Measurements from ENCODE around the gene TPD52L1.

DNA sequence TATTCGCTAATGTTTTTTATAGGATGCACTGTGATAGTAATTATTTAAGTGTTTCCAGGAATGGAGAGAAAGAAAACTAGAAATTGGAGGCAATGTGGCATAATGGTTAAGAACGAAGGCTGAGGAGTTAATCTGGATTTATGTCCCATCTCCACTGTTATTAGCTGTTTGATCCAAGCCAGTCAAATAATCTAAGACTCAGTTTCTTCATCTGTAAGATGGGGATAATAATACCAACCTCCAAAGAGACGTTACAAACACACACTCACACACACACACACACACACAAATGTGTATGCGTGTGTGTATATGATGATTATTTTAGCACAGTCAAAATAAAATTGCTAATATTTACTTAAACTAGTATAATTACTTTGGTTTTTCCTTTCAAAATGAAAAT, 36.9 kb upstream of the TPD52L1 start:
- no peak for TF ChIP-seq EZH2 (IDR thresholded peaks at IDR 0.05; ENCODE audit: insufficient read depth, poor library complexity, severe bottlenecking)
- no peak for TF ChIP-seq EZH2phosphoT487 (IDR thresholded peaks at IDR 0.05; ENCODE audit: insufficient read depth, low read depth)
